GM18505 (cell line): ENCODE measurements around the gene BDH1.

Experiments used
- ATAC-seq: cut with Tn5 transposase; IDR thresholded peaks from one replicate; pipeline ENCODE4 v1.9.1; 2021; ENCODE audit not compliant: unreplicated experiment
- POLR2A ChIP-seq: IDR thresholded peaks from 4 replicates; pipeline ENCODE4 v1.6.1; 2011; ENCODE audit warnings: borderline replicate concordance; ENCODE audit not compliant: insufficient read depth, insufficient read length; ENCODE audit errors: extremely low read depth

BDH1 gene

DNA sequence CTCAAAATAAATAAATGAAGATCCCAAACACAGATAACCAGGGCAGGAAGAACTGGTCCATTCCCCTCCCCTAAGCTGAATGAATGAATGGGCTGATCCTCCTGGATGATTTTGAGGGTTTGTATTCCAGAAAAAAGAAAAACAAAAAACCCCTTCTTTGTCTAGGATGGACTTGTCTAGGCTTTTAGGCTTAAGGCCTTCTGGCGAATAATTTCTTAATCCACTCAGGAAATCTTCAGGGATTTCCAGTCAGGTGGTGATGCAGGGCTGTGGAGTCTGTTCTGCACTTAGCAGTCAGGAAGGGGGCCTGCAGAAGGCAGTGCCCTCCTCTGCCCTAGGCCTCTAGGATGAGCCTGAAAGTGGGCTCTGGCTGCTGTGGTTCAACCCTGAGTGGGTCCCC, 52.1 kb downstream of the BDH1 start:
- no peak for ATAC-seq
- TF ChIP-seq POLR2A = no peak

DNA sequence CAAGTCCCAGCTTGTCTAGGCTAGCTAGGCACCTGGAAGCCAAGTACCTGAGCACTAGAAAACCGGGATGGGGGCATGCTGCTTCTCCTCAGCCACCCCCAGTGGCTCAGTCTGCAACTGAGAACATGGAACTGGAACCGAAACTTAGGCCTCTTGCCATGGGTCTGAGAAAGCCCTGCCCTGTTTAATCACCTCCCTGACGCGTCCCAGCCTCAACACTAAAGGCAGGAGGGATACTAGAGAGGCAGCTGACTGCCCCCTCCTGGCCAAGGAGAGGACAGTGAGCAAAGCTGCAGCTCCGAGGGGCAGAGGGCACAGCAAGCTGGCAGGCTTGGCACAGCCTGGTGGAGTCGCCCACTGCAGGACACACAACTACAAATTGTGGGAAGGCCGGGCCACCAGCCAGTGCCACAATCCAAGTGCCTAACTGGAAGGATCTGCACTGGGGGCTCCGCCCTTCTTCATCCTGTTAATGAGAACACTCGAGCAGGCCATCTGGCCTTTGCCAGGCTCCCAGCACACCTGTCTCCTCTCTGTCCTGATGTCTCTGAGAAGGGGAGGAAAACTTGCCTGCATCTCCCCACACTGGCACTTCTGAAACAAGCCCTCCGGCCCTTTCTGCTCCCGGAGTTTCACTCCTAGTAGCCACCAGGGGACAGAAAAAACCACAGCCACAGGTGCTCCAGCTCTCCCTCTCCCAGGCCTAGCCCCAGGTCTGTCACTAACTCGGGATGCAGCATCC, 53.7 kb downstream of the BDH1 start:
- ATAC-seq = no peak
- no peak for TF ChIP-seq POLR2A

DNA sequence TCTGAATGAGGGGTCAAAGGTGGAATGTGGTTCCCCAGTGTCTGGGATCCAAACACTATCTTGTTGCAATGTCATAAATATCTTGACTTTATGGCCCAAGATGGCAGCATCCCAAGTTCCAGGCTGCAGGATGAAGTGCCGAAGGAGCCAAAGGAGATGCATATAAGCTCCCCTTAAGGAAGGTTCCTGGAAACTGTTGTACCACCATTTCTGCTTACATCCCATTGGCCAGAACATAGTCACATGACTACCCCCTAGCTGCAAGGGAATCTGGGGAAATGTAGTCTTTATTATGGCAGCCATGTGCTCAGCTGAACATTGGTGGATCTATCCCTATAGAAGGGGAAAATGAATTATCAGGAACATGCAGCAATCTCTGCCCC, 54.3 kb downstream of the BDH1 start:
- TF ChIP-seq POLR2A = no peak
- no peak for ATAC-seq

DNA sequence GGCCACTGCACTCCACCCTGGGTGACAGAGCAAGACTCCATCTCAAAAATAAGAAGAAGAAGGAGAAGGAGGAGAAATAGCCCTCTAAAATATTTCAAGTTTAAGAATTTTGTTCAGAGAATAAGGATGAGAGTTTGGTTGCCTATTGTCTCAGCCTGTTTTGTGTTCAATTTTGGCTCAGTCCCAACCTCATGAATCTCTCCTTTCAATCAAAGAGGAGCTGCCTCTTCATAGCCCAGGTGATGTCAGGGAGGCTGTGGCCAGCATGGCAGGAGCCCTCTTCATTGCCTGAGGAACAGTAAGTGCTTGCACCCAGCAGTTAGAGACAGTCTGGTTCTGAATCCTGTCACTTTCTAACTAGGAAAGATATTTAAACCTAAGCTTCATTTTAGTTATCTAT, 55.0 kb downstream of the BDH1 start:
- no peak for TF ChIP-seq POLR2A
- no peak for ATAC-seq

DNA sequence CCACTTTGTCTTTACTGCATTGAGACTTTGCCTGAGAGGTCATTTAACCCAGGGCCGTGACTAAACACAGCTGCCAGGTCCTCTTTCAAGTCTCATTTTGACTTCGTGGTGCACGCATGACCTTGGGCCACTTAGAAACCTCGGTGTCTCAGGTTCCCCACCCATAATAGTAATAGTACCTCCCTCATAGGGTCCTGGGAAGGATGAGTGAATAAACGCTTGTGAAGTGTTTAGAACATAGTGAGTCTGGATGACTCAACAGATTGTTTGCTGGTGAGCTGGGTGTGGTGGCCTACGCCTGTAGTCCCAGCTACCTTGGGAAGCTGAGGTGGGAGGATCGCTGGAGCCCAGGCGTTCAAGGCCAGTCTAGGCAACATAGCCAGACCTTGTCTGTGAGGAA, 56.3 kb downstream of the BDH1 start:
- TF ChIP-seq POLR2A = no peak
- ATAC-seq = no peak

DNA sequence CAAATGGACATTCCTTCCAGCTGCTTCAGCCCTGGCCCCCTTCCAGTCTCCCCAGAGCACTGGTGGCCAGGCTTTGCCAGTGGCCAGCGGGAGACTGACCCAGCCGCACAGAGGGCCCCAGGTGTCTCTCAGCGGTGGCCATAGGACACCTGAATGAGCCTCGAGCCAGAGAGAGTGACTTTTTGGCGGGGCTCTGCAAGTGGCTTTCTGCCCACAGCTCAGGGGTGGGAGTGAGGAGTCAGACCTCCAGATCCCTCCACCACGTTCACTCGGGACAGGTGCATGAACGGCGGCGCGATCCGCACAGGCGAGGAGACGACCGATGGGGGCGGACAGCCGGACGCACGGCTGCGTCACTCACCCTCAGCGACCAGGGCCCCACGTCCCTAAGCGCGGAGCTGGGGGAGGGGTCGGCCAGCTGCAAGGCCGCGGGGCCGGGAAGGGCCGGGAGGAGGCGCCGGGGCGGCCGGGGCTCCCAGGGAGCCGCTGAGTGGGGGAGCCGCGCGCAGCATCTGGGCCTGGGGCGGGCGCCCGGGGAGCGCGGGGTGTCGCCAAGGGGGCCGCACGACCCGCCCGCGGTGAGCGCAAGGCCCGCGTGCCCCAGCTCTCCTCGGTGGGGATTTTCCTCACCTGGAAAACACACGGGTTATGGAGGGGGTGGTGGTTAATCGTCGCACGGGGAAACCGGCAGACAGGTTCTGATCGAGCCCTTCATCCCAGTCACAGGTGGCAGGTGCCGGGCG, 57.1 kb downstream of the BDH1 start:
- ATAC-seq = no peak
- no peak for TF ChIP-seq POLR2A

DNA sequence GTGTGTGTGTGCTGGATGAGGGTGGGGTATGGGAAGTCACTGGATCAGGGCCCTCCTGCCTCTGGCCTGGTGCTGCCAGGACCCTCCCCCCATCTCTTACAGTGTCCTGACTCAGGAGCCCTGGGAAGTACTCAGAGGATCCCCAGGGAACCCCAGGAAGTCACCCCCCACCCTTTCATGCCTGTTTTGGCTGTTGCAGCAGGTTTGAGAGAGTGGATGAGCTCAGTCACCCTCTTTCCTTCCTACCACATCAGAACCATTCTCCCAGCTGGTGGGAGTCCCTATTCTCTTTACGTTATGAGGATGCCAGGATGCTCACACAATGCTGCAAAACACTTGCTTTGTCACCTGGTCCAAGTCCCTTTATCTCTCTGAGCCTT, 59.0 kb downstream of the BDH1 start:
- no peak for TF ChIP-seq POLR2A
- ATAC-seq = no peak

DNA sequence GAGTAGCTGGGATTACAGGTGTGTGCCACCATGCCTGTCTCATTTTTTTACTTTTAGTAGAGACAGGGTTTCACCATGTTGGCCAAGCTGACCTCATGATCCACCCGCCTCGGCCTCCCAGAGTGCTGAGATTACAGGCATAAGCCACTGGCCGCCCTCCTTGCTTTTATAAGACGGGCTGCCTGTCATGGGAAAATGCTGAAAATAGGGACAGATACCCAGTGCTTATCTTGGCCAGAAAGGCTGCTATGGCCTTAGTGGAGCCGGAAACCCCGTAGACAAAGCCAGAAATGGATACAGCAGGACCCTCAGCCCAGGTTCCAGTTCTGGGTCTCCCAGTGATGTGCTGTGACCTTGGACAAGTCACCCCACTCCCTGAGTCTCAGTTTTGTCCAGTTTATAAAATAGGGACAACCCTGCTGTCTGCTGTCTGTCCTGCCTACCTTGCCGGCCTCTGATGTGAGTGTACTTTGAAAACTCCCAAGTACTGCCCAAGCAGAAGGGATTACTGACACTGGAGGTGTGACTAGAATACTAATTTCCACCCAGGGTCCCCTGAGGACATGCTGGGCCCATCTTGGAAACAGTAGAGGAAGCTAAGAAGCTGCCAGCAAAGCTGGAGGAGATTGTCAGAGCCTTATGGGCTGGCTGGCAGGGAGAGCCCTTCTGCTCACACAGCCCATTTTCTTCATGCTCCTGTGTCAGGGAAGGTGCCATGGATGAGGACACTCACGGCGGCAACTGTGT, 59.6 kb downstream of the BDH1 start:
- no peak for ATAC-seq
- TF ChIP-seq POLR2A = no peak

DNA sequence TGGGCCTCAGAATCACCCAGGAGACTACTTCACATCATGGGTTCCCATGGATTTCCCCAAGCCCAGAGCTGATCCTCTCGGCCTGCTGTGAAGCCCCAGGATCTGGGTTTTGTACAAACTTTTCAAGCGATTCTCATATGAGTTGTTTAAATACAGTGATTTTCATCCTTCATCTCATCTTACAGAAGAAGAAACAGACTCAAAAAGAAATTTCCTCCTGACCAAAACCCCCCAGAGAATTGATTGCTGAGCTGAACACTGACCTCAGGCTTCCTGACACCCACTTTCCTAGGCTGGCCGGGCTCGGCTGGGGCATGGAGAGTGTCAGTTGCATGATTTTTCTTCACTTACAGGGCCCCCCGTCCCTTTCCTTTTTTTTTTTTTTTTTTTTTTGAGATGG, 60.3 kb downstream of the BDH1 start:
- no peak for ATAC-seq
- no peak for TF ChIP-seq POLR2A

DNA sequence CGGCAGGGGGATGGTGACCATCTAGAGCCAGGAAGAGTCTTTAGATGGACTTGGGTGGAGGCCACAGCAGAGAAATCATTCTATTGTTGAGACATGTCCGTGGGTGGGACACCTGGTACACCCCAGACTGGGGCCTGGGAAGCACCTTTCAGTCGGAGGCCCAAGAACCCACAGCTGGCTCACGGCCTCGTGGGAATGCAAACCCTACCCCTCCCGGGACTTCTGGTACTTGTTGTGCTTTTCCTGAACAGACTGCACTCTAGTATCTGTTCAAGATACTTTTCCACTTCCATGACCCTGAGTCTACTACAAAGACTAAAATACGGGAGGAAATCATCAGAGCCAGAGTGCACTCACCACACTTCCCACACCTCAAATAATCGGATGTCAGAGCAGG, 60.7 kb downstream of the BDH1 start:
- no peak for TF ChIP-seq POLR2A
- no peak for ATAC-seq

DNA sequence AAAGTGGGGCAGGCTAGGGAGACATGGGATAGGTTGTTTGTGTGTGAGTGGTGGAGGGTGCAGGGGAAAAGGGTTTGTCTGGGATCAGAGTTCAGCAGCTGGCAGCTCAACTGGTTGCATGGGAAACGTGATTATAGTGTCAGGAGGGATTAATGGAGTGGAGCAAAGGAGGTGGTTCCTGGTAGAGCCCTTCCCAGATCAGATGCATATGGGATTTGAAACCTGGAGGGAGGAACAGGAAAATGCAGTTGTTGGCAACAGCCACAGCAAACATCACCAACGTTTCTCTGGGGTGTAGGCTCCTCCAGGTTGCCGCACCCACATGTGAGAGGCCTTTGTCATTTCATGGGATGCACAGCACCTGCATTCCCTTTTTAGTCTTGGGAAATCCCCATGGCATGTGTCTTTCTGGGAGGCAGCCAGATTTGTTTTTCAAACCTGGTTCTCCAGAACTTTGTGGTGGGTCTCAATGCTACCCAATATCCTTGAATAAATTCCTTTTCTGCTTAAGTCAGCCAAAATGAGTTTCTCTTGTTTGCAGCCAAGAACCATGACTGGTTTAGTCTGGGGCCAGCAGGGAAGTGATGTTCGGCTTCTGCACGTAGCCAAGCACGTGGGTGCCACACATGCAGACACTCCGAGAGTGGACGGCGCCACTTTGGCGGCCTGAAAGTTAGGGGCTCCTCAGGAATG, 61.3 kb downstream of the BDH1 start:
- no peak for TF ChIP-seq POLR2A

DNA sequence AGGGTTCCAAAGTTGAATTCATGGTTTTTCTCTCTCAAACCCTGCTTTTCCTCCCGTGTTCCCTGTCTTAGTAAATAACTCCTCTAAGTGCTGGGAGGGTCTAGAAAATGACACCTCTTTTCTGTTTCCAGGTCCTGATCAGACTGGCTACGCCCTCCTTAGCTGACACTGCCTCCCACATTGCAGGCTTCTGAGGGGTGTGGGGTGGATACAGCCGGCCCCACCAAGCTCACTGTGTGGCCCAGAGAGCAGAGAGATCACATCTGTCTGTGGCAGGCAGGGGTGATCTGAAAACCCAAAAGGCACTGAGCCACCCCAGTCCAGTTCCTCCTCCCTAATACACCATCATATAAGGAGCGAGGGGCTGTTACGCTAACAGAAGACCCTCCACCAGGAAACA, 62.7 kb downstream of the BDH1 start:
- no peak for TF ChIP-seq POLR2A
- ATAC-seq = no peak

More for the DNA sequence above, 61.3 kb downstream of the BDH1 start:
- no peak for ATAC-seq
